ENCODE measurements around the gene RAPGEF1.
A peak's percentile ranks its signal among the peaks of the same experiment; 100 is the strongest.

Gene RAPGEF1

DNA sequence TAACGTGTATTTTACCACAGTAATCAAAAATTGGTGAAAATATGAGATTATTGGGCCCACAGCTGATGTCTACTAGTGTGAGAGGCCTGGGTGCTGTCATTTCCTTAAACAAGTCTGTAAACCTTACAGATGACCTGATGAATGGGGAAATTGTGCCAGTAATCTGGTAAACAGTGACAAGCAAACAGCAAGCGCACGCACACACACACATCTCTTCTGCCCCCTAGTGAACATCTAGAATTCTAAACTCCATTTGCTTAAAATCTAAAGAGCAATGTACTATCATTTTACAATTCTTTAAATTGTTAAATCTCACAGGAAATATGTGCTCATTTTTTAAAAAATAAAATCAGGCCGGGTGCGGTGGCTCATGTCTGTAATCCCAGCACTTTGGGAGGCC lies 7.5 kb upstream of the RAPGEF1 start:
- DNase-seq (ENCODE audit: low spot score): peak; percentile 66

DNA sequence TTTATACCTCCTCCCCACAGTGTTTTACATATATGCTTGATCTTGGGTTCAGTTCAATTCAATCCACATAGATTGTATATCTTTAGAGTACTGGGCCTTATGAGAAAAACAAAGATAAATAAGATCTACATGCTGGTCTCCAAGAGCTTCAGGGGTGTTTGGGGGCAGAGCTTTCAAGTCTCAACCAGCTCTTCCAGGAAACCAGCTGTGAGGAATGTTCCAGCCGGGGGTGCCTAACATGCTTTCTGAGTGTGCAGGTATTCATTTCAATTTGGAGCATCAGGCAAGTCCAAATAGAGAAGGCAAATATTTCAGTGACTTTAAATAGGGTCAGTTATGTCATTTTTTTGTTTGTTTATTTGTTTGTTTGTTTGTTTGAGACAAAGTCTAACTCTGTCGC lies 5.7 kb upstream of the RAPGEF1 start:
- no peak for DNase-seq (ENCODE audit: low spot score)

DNA sequence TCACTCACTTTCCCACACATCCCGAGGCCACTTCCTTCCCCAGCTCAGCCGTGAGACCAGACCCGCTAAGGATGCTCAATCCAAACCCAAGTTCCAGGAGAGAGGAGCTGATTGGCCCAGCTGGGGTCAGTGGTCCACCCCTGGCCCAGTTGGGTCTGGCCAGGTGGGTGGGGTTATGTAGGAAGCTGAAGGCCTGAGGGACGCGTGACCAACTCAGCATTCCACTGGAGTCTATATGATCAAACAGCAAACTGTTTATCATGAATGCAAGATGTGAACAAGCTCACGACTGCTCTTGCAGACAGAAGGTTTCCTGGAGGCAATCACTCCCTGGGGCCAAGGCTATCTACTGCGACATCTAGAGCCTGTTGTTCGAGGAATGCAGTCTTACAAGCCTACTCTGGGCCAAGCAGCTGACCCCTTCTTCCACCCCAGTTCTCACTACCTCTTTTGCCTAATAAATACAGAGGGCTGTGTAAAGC lies 4.9 kb upstream of the RAPGEF1 start:
- DNase-seq (ENCODE audit: low spot score): no peak

DNA sequence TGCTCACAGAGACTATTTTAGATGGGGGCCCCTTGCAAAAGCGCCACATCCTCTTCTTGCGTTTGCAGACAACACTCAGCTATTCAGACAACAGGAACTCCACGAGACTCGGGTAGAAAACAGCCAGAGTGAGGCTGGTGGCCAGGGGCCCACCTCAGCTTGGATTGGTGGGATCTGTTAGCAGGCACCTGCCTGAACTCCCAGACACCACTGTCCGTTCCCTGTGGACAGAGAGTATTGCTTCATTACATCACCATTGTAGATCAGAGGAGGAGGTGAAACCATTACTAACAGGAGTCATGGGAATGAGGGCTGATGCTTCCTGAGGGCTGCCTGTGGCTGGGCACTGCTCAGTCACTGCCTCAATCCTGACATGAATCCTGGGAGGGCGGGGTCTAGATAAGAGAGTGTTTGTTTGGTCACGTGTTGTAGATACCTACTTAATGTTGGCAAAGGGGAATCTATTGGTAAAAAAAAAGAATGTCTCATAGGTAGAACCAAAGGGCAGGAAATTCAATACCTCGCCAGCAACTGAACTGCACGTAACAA lies 4.4 kb upstream of the RAPGEF1 start:
- no peak for DNase-seq (ENCODE audit: low spot score)

DNA sequence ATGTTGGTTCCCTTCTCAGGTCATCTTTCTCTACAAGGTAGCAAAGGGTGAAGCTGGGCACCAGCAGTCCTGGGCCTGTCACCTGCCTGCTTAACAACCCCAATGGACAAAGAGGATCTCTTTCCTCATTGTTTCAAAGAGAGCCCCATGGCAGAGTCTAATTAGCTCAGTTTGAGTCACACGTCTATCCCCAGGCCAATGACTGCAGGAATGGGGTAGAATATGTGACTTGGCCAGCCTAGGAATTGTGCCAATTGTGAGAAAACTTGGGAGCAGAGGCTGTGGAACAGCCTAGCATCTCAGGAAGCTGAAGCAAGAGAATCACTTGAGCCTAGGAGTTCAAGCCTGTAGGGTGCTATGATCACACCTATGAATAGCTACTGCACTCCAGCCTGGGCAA lies 3.6 kb upstream of the RAPGEF1 start:
- no peak for DNase-seq (ENCODE audit: low spot score)

DNA sequence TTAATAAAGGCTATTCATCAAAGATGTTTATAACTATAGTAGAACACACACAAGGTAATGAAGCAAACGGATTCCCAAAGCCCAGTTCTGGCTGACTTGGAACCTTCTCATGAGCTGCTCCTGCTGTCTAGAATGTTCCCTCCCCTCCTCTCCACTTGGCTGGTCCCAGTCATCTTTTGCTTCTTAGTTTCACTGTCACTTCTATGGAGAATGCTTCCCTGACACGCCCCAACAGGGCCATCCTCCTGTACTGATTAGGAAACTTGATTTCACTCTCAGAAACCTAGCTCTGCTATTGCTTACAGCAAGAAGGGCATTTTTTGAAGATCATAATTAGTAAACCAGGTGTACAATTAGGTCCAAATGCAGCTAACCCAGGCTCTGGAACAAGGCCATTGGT lies 3.2 kb upstream of the RAPGEF1 start:
- DNase-seq (ENCODE audit: low spot score): no peak

DNA sequence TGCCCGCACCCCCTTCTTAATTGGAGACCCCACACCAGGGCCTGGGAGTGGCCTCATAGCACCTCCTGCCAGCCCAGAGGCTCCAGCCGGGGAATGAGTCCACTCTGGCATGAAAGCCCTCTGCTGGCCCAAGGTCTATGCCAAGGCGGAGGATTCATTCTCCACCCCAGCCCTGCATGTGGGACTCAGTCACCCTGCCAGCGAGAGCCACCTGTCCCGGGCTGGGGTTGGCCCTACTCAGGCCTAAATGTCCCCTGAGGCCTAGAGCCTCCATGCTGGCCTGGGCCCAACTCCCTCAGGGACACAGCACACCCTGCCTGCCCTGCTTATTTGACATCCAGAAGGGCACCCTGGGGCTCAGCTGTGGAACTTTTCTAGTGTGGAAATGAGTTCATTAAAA lies 1.0 kb upstream of the RAPGEF1 start:
- DNase-seq (ENCODE audit: low spot score): no peak

DNA sequence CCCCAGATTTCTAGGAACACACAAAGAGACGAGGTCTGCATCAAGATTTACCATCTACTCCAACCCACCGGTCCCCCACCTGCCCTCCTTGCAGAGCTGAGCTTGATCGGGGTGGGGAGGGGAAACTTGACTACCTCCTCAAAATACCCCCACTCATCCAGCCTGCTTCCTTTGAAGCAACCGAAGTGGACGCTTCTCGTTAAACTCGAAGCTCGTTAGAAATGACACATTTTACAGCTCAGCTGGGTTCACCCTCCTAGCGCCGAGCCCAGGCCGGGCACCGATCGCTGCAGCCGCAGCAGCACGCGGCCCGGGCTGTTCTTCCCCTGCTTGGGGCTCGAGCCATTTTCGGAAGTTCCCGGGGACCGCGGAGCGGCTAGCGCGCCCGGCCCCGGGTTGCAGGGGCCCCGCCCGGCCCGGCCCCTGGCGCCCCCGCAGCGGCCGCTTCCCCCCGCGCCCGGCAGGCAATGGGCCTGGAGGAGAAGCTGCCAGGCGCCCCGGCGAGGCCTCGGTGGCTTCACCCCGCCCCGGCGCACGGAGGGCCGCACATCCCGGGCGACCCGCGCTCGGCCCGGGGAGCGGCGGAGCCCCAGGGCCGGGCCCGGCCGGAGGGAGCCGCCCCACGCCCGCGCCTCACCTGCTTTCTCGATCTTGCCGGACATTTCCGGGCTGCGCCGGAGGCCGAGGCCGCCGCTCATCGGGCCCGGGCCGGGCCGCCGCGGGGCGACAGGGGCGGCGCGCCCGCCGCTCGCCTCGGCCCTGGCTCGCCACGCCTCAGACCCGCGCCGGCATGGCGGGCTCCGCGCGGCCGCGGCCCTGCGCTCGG lies 530 bp downstream of the RAPGEF1 start:
- DNase-seq (ENCODE audit: low spot score): no peak

DNA sequence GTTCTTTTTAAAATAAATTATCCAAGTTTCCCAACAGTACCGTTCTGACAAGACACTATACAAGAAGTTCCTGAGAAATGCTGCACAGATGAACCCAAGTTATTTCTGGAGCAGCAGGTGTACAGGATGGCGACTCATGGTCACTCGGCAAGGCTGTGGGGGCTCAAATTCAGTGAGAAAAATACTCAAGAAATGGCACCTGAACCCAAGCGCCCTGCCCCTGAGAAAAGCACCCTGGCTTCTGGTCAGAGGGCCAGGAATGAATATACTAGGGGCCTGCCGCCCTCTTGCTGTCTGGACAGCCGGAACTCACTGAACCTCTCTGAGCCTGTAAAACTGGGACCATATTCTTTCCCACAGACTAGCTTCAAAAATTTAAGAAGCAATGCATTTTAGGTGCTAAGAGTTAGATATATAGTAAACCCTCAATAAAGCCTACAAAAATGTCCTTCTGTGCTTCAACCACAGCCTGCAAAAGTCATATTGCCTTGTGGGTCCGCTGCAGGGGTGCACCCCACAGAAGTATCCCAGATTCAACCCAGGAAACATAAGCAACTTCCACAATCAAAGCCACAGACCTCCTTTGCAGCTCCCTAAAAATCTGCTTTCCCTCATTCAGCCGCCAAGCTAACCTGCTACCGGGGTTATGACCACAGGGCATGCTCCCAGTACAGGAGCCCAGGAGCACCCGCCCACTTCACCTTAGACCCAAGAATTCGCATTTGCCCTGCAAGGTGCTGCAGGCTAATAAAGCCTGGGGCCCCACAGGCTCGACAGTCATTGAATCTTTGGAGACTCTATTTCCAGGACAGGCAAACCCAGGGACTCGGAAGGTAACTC lies 1.4 kb downstream of the RAPGEF1 start:
- no peak for DNase-seq (ENCODE audit: low spot score)

DNA sequence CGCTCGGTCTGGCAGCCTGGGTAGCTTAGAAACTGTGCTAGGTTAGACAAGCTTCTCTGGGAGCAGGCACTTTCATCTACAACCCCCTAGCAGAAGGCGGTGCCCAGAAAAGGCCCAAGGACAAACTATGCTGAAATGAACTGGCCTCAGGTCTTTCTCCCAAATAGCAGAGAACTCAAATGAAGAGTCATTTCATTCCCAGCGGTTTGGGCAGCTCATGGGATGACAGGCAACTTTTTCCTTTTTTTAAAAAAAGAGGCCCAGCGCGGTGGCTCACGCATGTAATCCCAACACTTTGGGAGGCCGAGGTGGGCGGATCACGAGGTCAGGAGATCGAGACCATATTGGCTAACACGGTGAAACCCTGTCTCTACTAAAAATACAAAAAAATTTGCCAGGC lies 2.5 kb downstream of the RAPGEF1 start:
- DNase-seq (ENCODE audit: low spot score): no peak

DNA sequence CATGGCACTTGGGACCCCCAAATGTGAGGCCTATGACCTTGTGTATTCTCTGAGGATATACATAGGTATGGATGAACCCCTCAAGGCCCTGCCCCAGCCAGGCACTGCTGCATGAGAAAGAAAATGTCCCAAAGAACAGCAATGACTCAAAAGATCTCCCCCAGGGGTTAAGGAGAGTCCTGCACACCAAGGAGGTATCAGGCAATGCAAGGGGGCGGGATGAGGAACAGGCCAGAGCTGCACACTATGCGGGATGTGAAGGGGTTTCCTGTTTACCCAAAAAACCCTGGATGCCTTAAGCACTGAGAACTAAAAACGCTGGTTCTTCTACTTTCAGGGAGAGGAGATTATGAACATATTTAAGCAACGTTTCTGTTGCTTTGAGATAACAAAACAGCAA lies 3.4 kb downstream of the RAPGEF1 start:
- DNase-seq (ENCODE audit: low spot score): no peak

DNA sequence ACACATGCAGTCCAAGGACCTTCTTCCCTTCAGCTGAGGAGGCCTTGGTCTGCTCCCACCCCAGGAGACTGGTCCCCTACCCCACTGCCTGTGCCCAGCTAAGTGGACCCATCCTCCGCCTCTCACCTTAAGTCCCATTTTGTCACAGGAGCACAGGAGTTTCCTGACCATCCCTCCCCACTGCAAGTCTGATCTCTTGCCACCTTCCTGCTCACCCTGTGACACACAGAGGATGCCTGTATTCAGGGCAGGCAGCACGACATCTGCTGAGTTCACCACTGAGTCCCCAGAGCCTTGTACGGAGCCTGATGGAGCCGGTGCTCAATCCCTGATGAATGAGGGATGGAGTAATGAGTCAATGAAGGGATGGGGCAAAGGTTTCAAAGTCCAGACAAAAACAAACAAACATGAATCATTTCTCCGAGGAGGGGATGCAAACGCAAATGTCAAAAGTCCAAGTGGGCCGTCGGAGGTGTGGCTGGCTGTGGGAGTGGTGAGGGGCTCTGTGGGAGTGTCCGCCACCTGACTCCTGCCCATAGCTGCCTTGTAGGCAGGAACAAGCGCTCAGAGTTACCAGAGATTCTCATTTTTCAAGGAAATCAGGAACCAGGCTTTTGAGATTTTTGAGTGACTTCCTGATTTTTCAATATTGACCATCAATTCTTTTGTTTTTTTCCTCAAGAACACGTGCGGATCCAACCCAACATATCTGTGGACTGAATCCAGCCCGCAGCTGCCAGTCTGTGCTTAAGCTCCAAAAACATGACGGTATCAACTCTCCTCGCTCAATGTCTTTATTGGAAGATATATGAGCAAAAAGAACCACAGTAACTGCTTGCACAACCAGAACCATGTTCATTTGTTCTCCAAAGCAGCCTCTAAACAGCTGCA lies 4.4 kb downstream of the RAPGEF1 start:
- no peak for DNase-seq (ENCODE audit: low spot score)

DNA sequence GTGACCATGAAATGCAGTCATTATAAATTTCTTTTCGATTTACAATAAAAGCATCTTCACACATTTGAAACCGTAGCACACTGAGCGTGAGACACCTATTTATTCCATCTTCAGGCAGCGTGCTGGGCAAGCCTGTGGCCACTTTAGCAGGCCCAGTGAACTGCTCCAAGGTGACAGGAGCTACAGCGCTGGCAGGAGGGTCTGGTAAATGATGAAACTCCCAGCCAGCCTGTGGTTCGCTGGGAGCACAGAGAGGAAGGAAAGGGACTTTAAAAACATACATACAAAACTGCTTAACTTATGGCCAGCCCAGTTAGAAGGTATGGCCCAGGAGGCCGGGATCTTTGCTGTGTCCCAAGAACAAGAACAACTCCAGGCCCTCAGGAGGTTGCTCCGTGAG lies 5.1 kb downstream of the RAPGEF1 start:
- DNase-seq (ENCODE audit: low spot score): no peak

DNA sequence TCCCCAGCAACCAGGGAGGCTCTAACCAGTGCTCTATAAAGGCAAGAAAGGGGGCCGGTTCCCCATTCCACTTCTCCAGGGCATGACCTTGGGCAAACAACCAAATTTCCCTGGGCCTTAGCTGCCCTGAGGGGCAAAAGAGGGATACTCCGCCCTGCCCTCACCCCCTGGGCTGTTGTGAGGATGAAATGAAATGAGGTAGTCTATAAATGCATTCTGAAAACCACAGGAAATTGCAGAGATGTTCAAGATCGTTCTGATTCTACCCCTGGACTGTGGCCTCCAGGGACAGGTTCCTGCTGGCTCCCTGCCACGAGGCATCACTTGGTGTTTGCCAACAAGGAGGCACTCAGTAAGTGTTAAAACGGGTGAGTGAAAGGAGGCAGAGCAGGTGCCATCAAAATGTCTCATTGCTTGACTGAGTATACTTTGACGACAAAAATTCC lies 5.7 kb downstream of the RAPGEF1 start:
- peak; percentile 57 for DNase-seq (ENCODE audit: low spot score)

DNA sequence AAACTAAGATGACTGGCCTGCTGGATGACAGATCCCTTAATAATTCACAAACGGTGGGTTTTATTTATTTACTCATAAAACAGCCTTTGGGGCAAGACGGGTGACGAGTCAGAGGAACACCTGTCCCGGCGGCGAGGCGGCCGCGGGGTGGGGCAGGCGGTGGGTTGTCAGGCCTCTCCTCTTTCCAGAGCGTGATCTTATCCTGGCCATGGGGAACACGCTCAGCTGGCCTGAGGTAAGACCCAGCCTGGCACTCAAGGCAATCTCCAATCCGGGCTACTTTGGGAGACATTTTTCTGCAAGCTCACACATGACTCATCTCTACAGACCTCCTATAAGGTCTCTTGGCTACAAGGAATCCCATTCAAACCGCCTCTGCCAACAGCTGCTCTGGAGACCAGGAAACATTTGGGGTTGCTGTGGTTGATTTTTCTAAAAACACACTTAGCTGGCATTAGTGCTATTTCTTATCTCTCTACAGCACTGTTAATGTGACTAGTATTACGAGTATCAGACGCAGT lies 6.3 kb downstream of the RAPGEF1 start:
- peak; percentile 81 for DNase-seq (ENCODE audit: low spot score)

DNA sequence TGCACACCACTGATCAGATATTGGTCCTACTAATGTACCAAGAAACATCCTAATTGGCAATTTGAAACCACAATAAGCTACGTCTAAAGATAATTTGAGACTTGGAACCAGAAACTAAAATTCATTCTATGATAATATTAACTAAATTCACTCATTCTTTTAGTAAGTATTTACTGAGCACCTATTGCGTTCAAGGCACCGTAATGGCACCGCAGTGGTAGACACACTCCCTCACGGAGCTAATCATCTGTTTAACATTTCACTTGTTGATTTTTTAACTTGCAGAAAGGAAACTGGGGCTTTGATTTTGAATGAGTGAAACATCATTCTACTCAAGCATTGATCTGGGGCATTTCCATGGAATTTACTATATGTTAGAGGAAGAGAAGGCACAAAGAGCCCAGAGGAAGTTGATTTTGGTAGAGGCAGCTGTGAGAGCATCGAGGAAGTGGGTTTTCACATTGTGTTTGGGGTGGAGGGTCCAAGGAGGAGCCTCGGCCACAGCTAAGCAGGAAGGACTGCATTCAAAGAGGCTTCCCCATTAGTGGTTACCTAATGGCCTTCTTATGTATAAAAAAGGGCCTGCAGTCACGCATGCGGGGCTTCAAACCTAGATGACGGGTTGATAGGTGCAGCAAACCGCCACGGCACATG lies 7.1 kb downstream of the RAPGEF1 start:
- DNase-seq (ENCODE audit: low spot score): peak; percentile 75

DNA sequence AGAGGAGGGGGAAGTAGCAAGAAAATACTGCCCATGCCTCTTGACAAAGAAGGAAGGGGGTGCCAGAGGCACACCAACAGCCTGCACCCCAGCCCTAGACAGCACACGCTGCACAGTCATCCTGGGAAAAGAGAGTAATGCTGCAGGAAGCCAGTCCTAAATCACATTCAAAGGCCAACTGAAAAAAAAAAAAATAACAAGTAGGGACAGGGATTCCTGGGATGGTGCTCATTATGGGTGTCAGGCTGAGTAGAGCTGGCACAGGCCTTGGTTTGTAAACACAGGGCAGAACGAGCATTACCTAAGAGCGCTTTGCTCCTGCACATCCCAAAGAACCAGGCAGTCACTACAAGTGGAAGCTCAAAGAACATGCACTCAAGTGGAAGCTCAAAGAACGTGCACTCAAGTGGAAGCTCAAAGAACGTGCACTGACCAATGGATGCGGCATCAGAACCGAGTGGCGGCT lies 7.8 kb downstream of the RAPGEF1 start:
- DNase-seq (ENCODE audit: low spot score): no peak

DNA sequence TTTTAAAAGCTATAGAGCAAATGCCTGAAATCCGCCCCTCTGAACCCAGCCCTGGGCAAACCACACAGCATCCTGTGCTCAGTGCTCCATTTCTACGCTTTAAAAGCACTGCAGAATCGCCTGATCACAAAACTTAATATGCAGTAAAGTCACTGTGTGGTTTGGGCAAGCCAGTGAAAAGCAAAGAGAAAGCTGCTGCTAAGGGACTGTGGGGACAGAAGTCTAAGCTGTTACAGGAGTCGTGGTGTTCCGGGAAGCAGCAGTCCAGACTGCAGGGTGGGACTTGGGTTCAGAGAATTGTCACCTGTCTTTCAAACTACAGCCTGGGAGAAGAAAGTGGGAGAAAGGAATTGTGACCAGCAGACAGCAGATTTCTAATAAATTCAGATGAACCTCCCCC lies 8.2 kb downstream of the RAPGEF1 start:
- DNase-seq (ENCODE audit: low spot score): no peak

DNA sequence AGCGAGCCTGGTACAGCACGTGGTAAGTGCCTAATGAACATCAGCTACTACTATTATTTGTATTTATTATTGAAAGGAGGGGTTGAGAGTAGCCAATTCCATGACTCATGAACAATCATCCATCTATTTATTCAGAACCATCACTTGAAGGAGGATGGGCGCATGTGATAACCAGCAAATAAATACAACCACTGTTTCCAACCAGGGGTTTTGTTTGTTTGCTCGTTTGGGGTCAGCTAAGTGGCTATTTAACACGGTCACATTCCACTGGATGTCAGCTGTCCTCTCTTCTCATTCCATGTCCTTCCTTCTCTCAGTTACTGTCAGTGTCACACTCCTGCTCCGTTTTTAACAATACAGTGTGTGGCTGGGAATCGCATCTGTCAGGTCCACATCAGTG lies 8.6 kb downstream of the RAPGEF1 start:
- DNase-seq (ENCODE audit: low spot score): no peak

DNA sequence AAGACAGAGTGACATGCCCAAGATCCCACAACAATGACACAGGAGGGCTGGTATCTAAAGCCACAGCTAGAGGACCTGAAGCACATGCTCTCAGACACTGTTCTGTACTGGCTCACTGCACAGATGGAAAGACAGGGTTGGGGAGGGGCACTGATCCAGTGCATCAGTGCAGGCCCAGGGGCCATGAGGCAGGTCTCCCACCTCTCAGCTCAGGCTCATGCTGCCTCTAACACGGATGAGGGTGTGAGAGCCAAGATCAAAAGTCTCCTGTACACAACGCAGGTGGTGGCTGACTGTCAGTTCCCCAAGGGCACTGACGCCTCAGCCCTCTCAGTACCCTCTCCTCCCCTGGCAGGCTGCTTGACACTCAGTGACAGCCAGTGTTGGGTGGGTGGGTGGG lies 10.9 kb downstream of the RAPGEF1 start:
- DNase-seq (ENCODE audit: low spot score): no peak

DNA sequence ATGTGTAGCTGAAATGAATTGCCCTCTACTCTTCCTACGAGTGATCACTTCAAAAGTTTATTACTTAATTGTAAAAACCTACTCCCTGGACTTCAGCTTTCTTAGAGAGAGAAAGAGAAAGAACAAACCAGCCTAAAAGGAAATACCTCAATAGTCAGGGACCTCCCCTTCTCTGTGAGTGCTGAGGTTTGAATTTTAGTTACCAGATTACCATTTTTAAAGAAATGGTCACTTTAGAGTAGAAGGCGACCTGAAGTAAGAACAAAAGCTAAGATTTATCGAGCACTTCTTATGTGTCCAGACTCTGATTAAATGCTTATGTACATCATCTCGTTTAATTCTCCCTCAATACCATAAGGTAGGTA lies 11.3 kb downstream of the RAPGEF1 start:
- DNase-seq (ENCODE audit: low spot score): no peak

Data from CD4-positive, alpha-beta T cell treated with Interleukin-2 at 100 ng/mL for 4 hours (primary cell).